Mesenteric fat pad (tissue), 1 donor: ENCODE results near the gene SRD5A1. TPM values are rescaled to one million over a fixed set of nuclear protein-coding genes. Genes with fewer than 3 reads are reported as not detected.

Source experiments
- DNase-seq: peaks from one replicate; pipeline ENCODE4 v3.0.0-alpha.2; 2020; ENCODE audit warnings: low spot score
- total RNA-seq: library from RNA; stranded (reverse); fragmentation: NEBNext Ultra II Directional; extraction: Animal tissue kit (Norgen Biotek cat#: 25700); gene quantifications from one replicate; pipeline ENCODE4 v1.2.1, GENCODE V29; 2021
- donor health status: DM: yes; HTN: yes; CAD: no.

The SRD5A1 gene
- total RNA-seq, 1 donor from 2014 or later, result 3.8 TPM

- DNase-seq, result no peak
Observed at GRCh38 chr5:6711409-6712141, 78.3 kb downstream of the SRD5A1 start.

GRCh38 chr5:6712142-6712576 lies 78.9 kb downstream of the SRD5A1 start:
- no peak for DNase-seq

- DNase-seq, result peak; percentile 99
Observed at GRCh38 chr5:6712577-6713273, 79.5 kb downstream of the SRD5A1 start.

GRCh38 chr5:6713274-6714225 lies 80.3 kb downstream of the SRD5A1 start, which contains the start of gene TENT4A:
Gene TENT4A (plus strand): TSS chr5:6713432. CDS start chr5:6713984, 552 bp downstream.
- no peak for DNase-seq

GRCh38 chr5:6714226-6715041 lies 81.2 kb downstream of the SRD5A1 start:
- no peak for DNase-seq

GRCh38 chr5:6715271-6715670 lies 82.0 kb downstream of the SRD5A1 start:
- no peak for DNase-seq

GRCh38 chr5:6715758-6716628 lies 82.8 kb downstream of the SRD5A1 start:
- no peak for DNase-seq

- no peak for DNase-seq
Observed at GRCh38 chr5:6716629-6717149, 83.4 kb downstream of the SRD5A1 start.

GRCh38 chr5:6717247-6717646 lies 84.0 kb downstream of the SRD5A1 start:
- DNase-seq, result no peak

- no peak for DNase-seq
Observed at GRCh38 chr5:6717687-6718086, 84.4 kb downstream of the SRD5A1 start.

- no peak for DNase-seq
Observed at GRCh38 chr5:6718161-6718681, 85.0 kb downstream of the SRD5A1 start.

GRCh38 chr5:6718718-6719117 lies 85.5 kb downstream of the SRD5A1 start:
- no peak for DNase-seq

GRCh38 chr5:6719417-6719816 lies 86.2 kb downstream of the SRD5A1 start:
- no peak for DNase-seq

- DNase-seq, result no peak
Observed at GRCh38 chr5:6719896-6720560, 86.8 kb downstream of the SRD5A1 start.

- no peak for DNase-seq
Observed at GRCh38 chr5:6720561-6720921, 87.3 kb downstream of the SRD5A1 start.

GRCh38 chr5:6721442-6721841 lies 88.2 kb downstream of the SRD5A1 start:
- DNase-seq, result no peak

- no peak for DNase-seq
Observed at GRCh38 chr5:6722015-6722414, 88.8 kb downstream of the SRD5A1 start.

- DNase-seq, result no peak
Observed at GRCh38 chr5:6723122-6723815, 90.0 kb downstream of the SRD5A1 start.
